Neural progenitor cell (in vitro differentiated cells): ENCODE data around the gene KRT20. TPM values are rescaled to one million over a fixed set of nuclear protein-coding genes. Genes with fewer than 3 reads are reported as not detected.

ENCODE experiments used
- DNase-seq: peaks from one replicate; pipeline ENCODE4 v3.0.0-alpha.2; 2016; ENCODE audit warnings: low spot score
- H2AFZ ChIP-seq: fragments of 200-600 bp; sonication (generic); replicated peaks from 2 replicates; pipeline ENCODE4 v1.6.1; 2016; ENCODE audit warnings: antibody characterized with exemption
- H3F3A ChIP-seq: fragments of 200-600 bp; sonication (generic); 2 replicates; pipeline ENCODE4 v1.6.1; 2016; ENCODE audit warnings: antibody characterized with exemption, low read depth
- H3K27ac ChIP-seq: fragments of 200-600 bp; sonication (generic); 2 replicates; pipeline ENCODE4 v1.5.1; 2016; ENCODE audit warnings: mild to moderate bottlenecking
- H3K27me3 ChIP-seq: fragments of 200-600 bp; sonication (generic); 2 replicates; pipeline ENCODE4 v1.6.1; 2016; ENCODE audit warnings: mild to moderate bottlenecking, moderate library complexity
- H3K36me3 ChIP-seq: fragments of 200-600 bp; sonication (generic); 2 replicates; pipeline ENCODE4 v1.5.1; 2016
- H3K4me1 ChIP-seq: fragments of 200-600 bp; sonication (generic); 2 replicates; pipeline ENCODE4 v1.6.1; 2016; ENCODE audit warnings: mixed run types
- H3K4me2 ChIP-seq: fragments of 200-600 bp; sonication (generic); 2 replicates; pipeline ENCODE4 v1.6.1; 2016
- H3K4me3 ChIP-seq: fragments of 200-600 bp; sonication (generic); 2 replicates; pipeline ENCODE4 v1.5.1; 2016
- H3K79me2 ChIP-seq: fragments of 200-600 bp; sonication (generic); 2 replicates; pipeline ENCODE4 v1.6.1; 2016; ENCODE audit warnings: low read depth
- H3K9ac ChIP-seq: fragments of 200-600 bp; sonication (generic); 2 replicates; pipeline ENCODE4 v1.6.1; 2016
- H3K9me3 ChIP-seq: fragments of 200-600 bp; sonication (generic); 2 replicates; pipeline ENCODE4 v1.5.1; 2016; ENCODE audit warnings: low read depth
- H4K20me1 ChIP-seq: fragments of 200-600 bp; sonication (generic); 2 replicates; pipeline ENCODE4 v1.6.1; 2016; ENCODE audit warnings: low read depth
- H3K27ac Mint-ChIP-seq: 3 replicates; pipeline ENCODE4 v1.8.0; 2021; ENCODE audit warnings: mixed read lengths
- H3K27me3 Mint-ChIP-seq: 2 replicates; pipeline ENCODE4 v1.8.0; 2022; ENCODE audit warnings: low read depth, mild to moderate bottlenecking, inconsistent platforms, moderate library complexity, mixed read lengths; ENCODE audit not compliant: insufficient read depth
- H3K36me3 Mint-ChIP-seq: 3 replicates; pipeline ENCODE4 v1.8.0; 2021; ENCODE audit warnings: mixed read lengths
- H3K4me1 Mint-ChIP-seq: 3 replicates; pipeline ENCODE4 v1.8.0; 2021; ENCODE audit warnings: mixed read lengths
- H3K4me3 Mint-ChIP-seq: 3 replicates; pipeline ENCODE4 v1.8.0; 2021; ENCODE audit warnings: mild to moderate bottlenecking, moderate library complexity, mixed read lengths
- H3K9me3 Mint-ChIP-seq: 3 replicates; pipeline ENCODE4 v1.8.0; 2020; ENCODE audit warnings: mixed read lengths
- CTCF ChIP-seq: fragments of 200-600 bp; sonication (generic); IDR thresholded peaks from 2 replicates; pipeline ENCODE4 v1.5.1; 2017; ENCODE audit warnings: antibody characterized with exemption, mild to moderate bottlenecking
- EZH2 ChIP-seq: fragments of 200-600 bp; sonication (generic); IDR thresholded peaks from 2 replicates; pipeline ENCODE4 v1.6.1; 2017; ENCODE audit warnings: antibody characterized with exemption, mild to moderate bottlenecking, moderate library complexity
- EZH2phosphoT487 ChIP-seq: fragments of 200-600 bp; sonication (generic); IDR thresholded peaks from 2 replicates; pipeline ENCODE4 v1.6.1; 2017; ENCODE audit warnings: antibody characterized with exemption
- total RNA-seq: library from RNA; depleted of rRNA; stranded (reverse); fragments of >200 nt; gene quantifications from 2 replicates; pipeline ENCODE4 v1.2.3, GENCODE V29; 2015; ENCODE audit warnings: low replicate concordance

Gene KRT20
- not detected in 2 replicates for total RNA-seq

GRCh38 chr17:40884708-40885512 is at the start of gene KRT20:
KRT20 (minus strand) TSS chr17:40885242; CDS start chr17:40885185, 57 bp downstream.
- Histone ChIP-seq H3K36me3 (no peaks in the 10 kb centered on the region), H3K27ac (no peak within 1 kb of the TSS), H3F3A (no peaks in the 10 kb centered on the region), H4K20me1 (no peaks in the 10 kb centered on the region), H2AFZ (no peak within 1 kb of the TSS), H3K9me3 (no peaks in the 10 kb centered on the region), H3K79me2 (no peaks in the 10 kb centered on the region), H3K4me1 (no peaks in the 10 kb centered on the region), H3K9ac (no peak within 1 kb of the TSS), H3K4me3 (no peak within 1 kb of the TSS), H3K27me3 (peaks cover 9% of the 10 kb centered on the region), H3K4me2 (no peak within 1 kb of the TSS)
- Mint-ChIP-seq H3K36me3 (no peaks in the 10 kb centered on the region), H3K27ac (no peak within 1 kb of the TSS), H3K4me1 (no peaks in the 10 kb centered on the region), H3K9me3 (no peaks in the 10 kb centered on the region), H3K27me3 (no peaks in the 10 kb centered on the region), H3K4me3 (no peak within 1 kb of the TSS)
- no peak for DNase-seq
- peak; percentile 20 for TF ChIP-seq CTCF
- TF ChIP-seq EZH2 = no peak

GRCh38 chr17:40932608-40933007 is 47.6 kb upstream of the KRT20 start:
- no peak overlapping the region for H3K9ac ChIP-seq
- peak overlapping the region; percentile 86 for H3K27ac Mint-ChIP-seq
- H3K9me3 ChIP-seq = no peaks in the 10 kb centered on the region
- H3K4me1 Mint-ChIP-seq = peaks cover 27% of the 10 kb centered on the region
- no peaks in the 10 kb centered on the region for H3K27me3 Mint-ChIP-seq
- TF ChIP-seq EZH2 (no peak), EZH2phosphoT487 (peak; percentile 22)
- H3K36me3 Mint-ChIP-seq = no peaks in the 10 kb centered on the region
- H3K27me3 ChIP-seq = no peaks in the 10 kb centered on the region
- DNase-seq = peak; percentile 93
- no peaks in the 10 kb centered on the region for H3K79me2 ChIP-seq
- H3K4me3 Mint-ChIP-seq = no peak overlapping the region
- no peaks in the 10 kb centered on the region for H3K36me3 ChIP-seq
- peaks cover 48% of the 10 kb centered on the region for H3K4me1 ChIP-seq
- no peak overlapping the region for H3K4me3 ChIP-seq
- H2AFZ ChIP-seq = no peak overlapping the region
- H4K20me1 ChIP-seq = no peaks in the 10 kb centered on the region
- peak overlapping the region; percentile 58 for H3K4me2 ChIP-seq
- no peaks in the 10 kb centered on the region for H3K9me3 Mint-ChIP-seq
- peaks cover 34% of the 10 kb centered on the region for H3F3A ChIP-seq
- peak overlapping the region; percentile 95 for H3K27ac ChIP-seq

- DNase-seq = no peak
- Histone ChIP-seq H3K27ac (peak overlapping the region; percentile 95), H3K79me2 (no peaks in the 10 kb centered on the region), H3K9me3 (no peaks in the 10 kb centered on the region), H3K4me3 (no peak overlapping the region), H3K4me1 (peaks cover 39% of the 10 kb centered on the region), H3K4me2 (peak overlapping the region; percentile 58), H3K36me3 (no peaks in the 10 kb centered on the region), H2AFZ (no peak overlapping the region), H3K27me3 (no peaks in the 10 kb centered on the region), H4K20me1 (no peaks in the 10 kb centered on the region), H3F3A (peaks cover 24% of the 10 kb centered on the region), H3K9ac (no peak overlapping the region)
- H3K27me3 Mint-ChIP-seq = no peaks in the 10 kb centered on the region
- H3K27ac Mint-ChIP-seq = no peak overlapping the region
- no peaks in the 10 kb centered on the region for H3K36me3 Mint-ChIP-seq
- no peaks in the 10 kb centered on the region for H3K9me3 Mint-ChIP-seq
- H3K4me1 Mint-ChIP-seq = peaks cover 19% of the 10 kb centered on the region
- TF ChIP-seq EZH2phosphoT487 (no peak), EZH2 (no peak), CTCF (no peak)
- H3K4me3 Mint-ChIP-seq = no peak overlapping the region
These were observed 46.3 kb upstream of the KRT20 start for GRCh38 chr17:40931311-40931710.

- no peak for DNase-seq
- Histone ChIP-seq H3K4me2 (no peak overlapping the region), H2AFZ (no peak overlapping the region), H3K79me2 (no peaks in the 10 kb centered on the region), H3K27me3 (no peaks in the 10 kb centered on the region), H4K20me1 (no peaks in the 10 kb centered on the region), H3K4me3 (no peak overlapping the region), H3K4me1 (peaks cover 17% of the 10 kb centered on the region), H3K9me3 (no peaks in the 10 kb centered on the region), H3K36me3 (no peaks in the 10 kb centered on the region), H3F3A (peaks cover 2% of the 10 kb centered on the region), H3K27ac (no peak overlapping the region), H3K9ac (no peak overlapping the region)
- Mint-ChIP-seq H3K27ac (no peak overlapping the region), H3K9me3 (no peaks in the 10 kb centered on the region), H3K4me1 (peaks cover 12% of the 10 kb centered on the region), H3K27me3 (peaks cover 2% of the 10 kb centered on the region), H3K4me3 (no peak overlapping the region), H3K36me3 (no peaks in the 10 kb centered on the region)
- TF ChIP-seq EZH2phosphoT487 (no peak), CTCF (no peak), EZH2 (no peak)
These were observed 41.3 kb upstream of the KRT20 start for GRCh38 chr17:40926341-40926740.
